Hematopoietic multipotent progenitor cell treated with erythropoietin and hydrocortisone succinate and interleukin-3 and kit ligand, for 4 days (in vitro differentiated cells): ENCODE results near the gene COL5A1.

Source experiments
- DNase-seq: peaks from one replicate; pipeline ENCODE4 v3.0.0-alpha.2; 2015

COL5A1 gene

GRCh38 chr9:134802216-134802795 is 160.7 kb downstream of the COL5A1 start:
- DNase-seq = no peak

- DNase-seq = no peak
Measured at GRCh38 chr9:134804871-134805270, 163.3 kb downstream of the COL5A1 start.

GRCh38 chr9:134807716-134808446 is 166.3 kb downstream of the COL5A1 start:
- DNase-seq = no peak

- no peak for DNase-seq
Measured at GRCh38 chr9:134808447-134808792, 166.8 kb downstream of the COL5A1 start.

GRCh38 chr9:134809292-134809691 is 167.7 kb downstream of the COL5A1 start:
- no peak for DNase-seq

- DNase-seq = no peak
Measured at GRCh38 chr9:134809826-134810225, 168.2 kb downstream of the COL5A1 start.

GRCh38 chr9:134811079-134811672 is 169.6 kb downstream of the COL5A1 start:
- DNase-seq = no peak

- no peak for DNase-seq
Measured at GRCh38 chr9:134811673-134812342, 170.2 kb downstream of the COL5A1 start.

- no peak for DNase-seq
Measured at GRCh38 chr9:134812343-134812673, 170.7 kb downstream of the COL5A1 start.

GRCh38 chr9:134813841-134814240 is 172.2 kb downstream of the COL5A1 start:
- DNase-seq = no peak

GRCh38 chr9:134814598-134815215 is 173.1 kb downstream of the COL5A1 start:
- DNase-seq = no peak

- DNase-seq = no peak
Measured at GRCh38 chr9:134815435-134816214, 174.0 kb downstream of the COL5A1 start.

GRCh38 chr9:134816264-134816663 is 174.7 kb downstream of the COL5A1 start:
- DNase-seq = no peak

- no peak for DNase-seq
Measured at GRCh38 chr9:134818000-134818568, 176.5 kb downstream of the COL5A1 start.

GRCh38 chr9:134818591-134818990 is 177.0 kb downstream of the COL5A1 start:
- no peak for DNase-seq

- DNase-seq = no peak
Measured at GRCh38 chr9:134820901-134821300, 179.3 kb downstream of the COL5A1 start.

GRCh38 chr9:134822541-134822940 is 180.9 kb downstream of the COL5A1 start:
- no peak for DNase-seq

GRCh38 chr9:134823623-134824022 is 182.0 kb downstream of the COL5A1 start:
- no peak for DNase-seq

- DNase-seq = no peak
Measured at GRCh38 chr9:134824583-134824982, 183.0 kb downstream of the COL5A1 start.

- DNase-seq = no peak
Measured at GRCh38 chr9:134825025-134825424, 183.4 kb downstream of the COL5A1 start.

GRCh38 chr9:134826336-134827285 is 185.0 kb downstream of the COL5A1 start:
- no peak for DNase-seq
